OCI-LY1 (cell line): ENCODE results near the gene RAB40B.

Source experiments
- H2AFZ ChIP-seq: fragments of 200-600 bp; sonication (generic), shearing (Covaris generic); 2 replicates; pipeline ENCODE4 v1.6.0; 2014; ENCODE audit warnings: antibody characterized with exemption, mild to moderate bottlenecking, low read length
- H3F3A ChIP-seq: fragments of 200-600 bp; sonication (generic), shearing (Covaris generic); 2 replicates; pipeline ENCODE4 v1.6.0; 2014; ENCODE audit warnings: mild to moderate bottlenecking, antibody characterized with exemption, low read length, moderate library complexity; ENCODE audit not compliant: insufficient read depth
- H3K27ac ChIP-seq: fragments of 200-600 bp; sonication (generic); 2 replicates; pipeline ENCODE4 v1.5.1; 2014; ENCODE audit warnings: low read length, mixed run types, mild to moderate bottlenecking, low read depth; ENCODE audit not compliant: poor library complexity, severe bottlenecking
- H3K27me3 ChIP-seq: fragments of 200-600 bp; sonication (generic); 2 replicates; pipeline ENCODE4 v1.6.0; 2014; ENCODE audit warnings: antibody characterized with exemption, mild to moderate bottlenecking, low read length, moderate library complexity; ENCODE audit not compliant: insufficient read depth
- H3K36me3 ChIP-seq: fragments of 200-600 bp; sonication (generic); 2 replicates; pipeline ENCODE4 v1.6.1; 2014; ENCODE audit warnings: mild to moderate bottlenecking, antibody characterized with exemption, low read length, moderate library complexity, mixed read lengths; ENCODE audit not compliant: insufficient read depth
- H3K4me1 ChIP-seq: fragments of 200-600 bp; sonication (generic); 2 replicates; pipeline ENCODE4 v1.5.1; 2014; ENCODE audit warnings: mild to moderate bottlenecking, low read length, moderate library complexity; ENCODE audit not compliant: insufficient read depth, severe bottlenecking
- H3K4me2 ChIP-seq: fragments of 200-600 bp; sonication (generic), shearing (Covaris generic); 2 replicates; pipeline ENCODE4 v1.6.1; 2014; ENCODE audit warnings: low read length
- H3K4me3 ChIP-seq: fragments of 200-600 bp; sonication (generic); 2 replicates; pipeline ENCODE4 v1.5.1; 2014; ENCODE audit warnings: low read length, low read depth, mild to moderate bottlenecking, mixed read lengths; ENCODE audit not compliant: poor library complexity, severe bottlenecking
- H3K79me2 ChIP-seq: fragments of 200-600 bp; shearing (Covaris generic); 2 replicates; pipeline ENCODE4 v1.6.1; 2016; ENCODE audit warnings: mixed run types, low read length, mixed read lengths; ENCODE audit not compliant: insufficient read depth
- H3K9ac ChIP-seq: fragments of 200-600 bp; sonication (generic), shearing (Covaris generic); 2 replicates; pipeline ENCODE4 v1.6.1; 2014; ENCODE audit warnings: mild to moderate bottlenecking, low read length, mixed read lengths
- H3K9me2 ChIP-seq: fragments of 200-600 bp; sonication (generic), shearing (Covaris generic); 2 replicates; pipeline ENCODE4 v1.6.1; 2014; ENCODE audit warnings: low read depth, mild to moderate bottlenecking, low read length, mixed read lengths
- H3K9me3 ChIP-seq: fragments of 200-600 bp; shearing (Covaris generic); 2 replicates; pipeline ENCODE4 v1.6.1; 2014; ENCODE audit warnings: low read length, mixed read lengths
- H4K20me1 ChIP-seq: fragments of 200-600 bp; sonication (generic), shearing (Covaris generic); 2 replicates; pipeline ENCODE4 v1.6.0; 2016; ENCODE audit warnings: mild to moderate bottlenecking, low read length; ENCODE audit not compliant: insufficient read depth
- EZH2 ChIP-seq: fragments of 200-600 bp; sonication (generic), shearing (Covaris generic); IDR thresholded peaks from 2 replicates; pipeline ENCODE4 v1.8.0; 2017; ENCODE audit warnings: borderline replicate concordance, mixed run types, mild to moderate bottlenecking, antibody characterized with exemption, low read length, moderate library complexity, mixed read lengths
- TF ChIP-seq, protein P1 (sequence below): fragments of 200-600 bp; sonication (generic), shearing (Covaris generic); IDR thresholded peaks from 2 replicates; pipeline ENCODE4 v1.5.1; 2017; ENCODE audit warnings: mild to moderate bottlenecking, antibody characterized with exemption, low read length, moderate library complexity, mixed read lengths

RAB40B gene

DNA sequence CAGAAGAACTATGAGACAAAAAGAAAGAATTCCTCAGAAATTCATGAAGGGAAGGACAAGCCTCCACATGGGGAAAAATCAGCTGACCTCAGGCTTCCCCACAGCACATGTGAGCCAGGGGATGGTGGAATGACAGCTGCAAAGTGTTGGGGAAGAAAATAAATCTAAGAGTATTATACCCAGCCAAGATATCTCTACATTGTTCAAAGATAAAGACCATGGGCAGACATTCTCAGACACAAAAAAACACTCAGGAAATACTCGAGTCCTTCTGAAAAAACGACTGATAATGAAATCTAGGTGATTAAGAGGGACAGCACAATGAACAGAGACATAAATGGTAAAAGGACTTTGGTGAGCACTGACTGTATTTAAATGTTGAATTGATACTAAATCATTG, 3.9 kb downstream of the RAB40B start:
- no peak for TF ChIP-seq EZH2
- TF ChIP-seq, protein P1, sequence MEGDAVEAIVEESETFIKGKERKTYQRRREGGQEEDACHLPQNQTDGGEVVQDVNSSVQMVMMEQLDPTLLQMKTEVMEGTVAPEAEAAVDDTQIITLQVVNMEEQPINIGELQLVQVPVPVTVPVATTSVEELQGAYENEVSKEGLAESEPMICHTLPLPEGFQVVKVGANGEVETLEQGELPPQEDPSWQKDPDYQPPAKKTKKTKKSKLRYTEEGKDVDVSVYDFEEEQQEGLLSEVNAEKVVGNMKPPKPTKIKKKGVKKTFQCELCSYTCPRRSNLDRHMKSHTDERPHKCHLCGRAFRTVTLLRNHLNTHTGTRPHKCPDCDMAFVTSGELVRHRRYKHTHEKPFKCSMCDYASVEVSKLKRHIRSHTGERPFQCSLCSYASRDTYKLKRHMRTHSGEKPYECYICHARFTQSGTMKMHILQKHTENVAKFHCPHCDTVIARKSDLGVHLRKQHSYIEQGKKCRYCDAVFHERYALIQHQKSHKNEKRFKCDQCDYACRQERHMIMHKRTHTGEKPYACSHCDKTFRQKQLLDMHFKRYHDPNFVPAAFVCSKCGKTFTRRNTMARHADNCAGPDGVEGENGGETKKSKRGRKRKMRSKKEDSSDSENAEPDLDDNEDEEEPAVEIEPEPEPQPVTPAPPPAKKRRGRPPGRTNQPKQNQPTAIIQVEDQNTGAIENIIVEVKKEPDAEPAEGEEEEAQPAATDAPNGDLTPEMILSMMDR, result no peak
- no peak overlapping the region for H2AFZ ChIP-seq
- no peaks in the 10 kb centered on the region for H3K79me2 ChIP-seq
- H3K9ac ChIP-seq, result no peak overlapping the region
- H3K9me3 ChIP-seq, result peaks cover 16% of the 10 kb centered on the region
- H3K27me3 ChIP-seq, result peaks cover 3% of the 10 kb centered on the region; the same call in 1 of the 2 replicates
- H4K20me1 ChIP-seq, result no peaks in the 10 kb centered on the region
- no peak overlapping the region for H3K27ac ChIP-seq
- no peak overlapping the region for H3K4me2 ChIP-seq
- peaks cover 9% of the 10 kb centered on the region for H3K4me1 ChIP-seq
- peaks cover 9% of the 10 kb centered on the region; the same call in 1 of the 2 replicates for H3K36me3 ChIP-seq
- no peaks in the 10 kb centered on the region for H3K9me2 ChIP-seq
- H3F3A ChIP-seq, result no peaks in the 10 kb centered on the region
- H3K4me3 ChIP-seq, result no peak overlapping the region

DNA sequence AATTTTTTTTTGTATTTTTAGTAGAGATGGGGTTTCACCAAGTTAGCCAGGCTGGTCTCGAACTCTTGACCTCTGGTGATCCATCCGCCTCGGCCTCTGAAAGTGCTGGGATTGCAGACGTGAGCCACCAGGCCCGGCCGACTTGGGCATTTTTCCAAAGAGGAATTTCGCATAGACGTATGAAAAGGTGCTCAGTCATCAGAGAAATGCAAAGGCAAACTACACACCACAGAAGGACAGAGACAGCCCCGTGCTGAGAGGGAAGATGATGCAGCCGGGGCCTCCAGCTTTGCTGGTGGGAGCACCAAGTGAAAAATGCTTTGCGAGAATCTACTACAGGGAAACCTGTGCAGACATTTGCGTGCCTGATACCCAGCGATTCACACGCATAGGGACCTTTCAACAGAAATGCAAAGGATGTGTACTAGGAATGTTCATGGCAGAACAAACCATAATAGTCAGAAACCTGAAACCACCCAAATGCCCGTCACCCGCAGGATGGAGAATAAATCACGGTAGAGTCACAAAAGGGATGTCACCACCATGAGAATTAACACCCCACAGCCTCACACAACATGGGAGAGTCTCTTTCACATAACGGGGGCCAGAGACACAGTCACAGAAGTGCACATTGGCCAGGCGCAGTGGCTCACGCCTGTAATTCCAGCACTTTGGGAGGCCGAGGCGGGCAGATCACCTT, 5.2 kb downstream of the RAB40B start:
- Histone ChIP-seq H3K36me3 (peaks cover 9% of the 10 kb centered on the region; the same call in 1 of the 2 replicates), H3K9ac (no peak overlapping the region), H3K4me1 (peaks cover 5% of the 10 kb centered on the region), H3K4me2 (no peak overlapping the region), H2AFZ (no peak overlapping the region), H3K27me3 (peaks cover 9% of the 10 kb centered on the region), H3K79me2 (no peaks in the 10 kb centered on the region), H4K20me1 (no peaks in the 10 kb centered on the region), H3K4me3 (no peak overlapping the region), H3K9me2 (no peaks in the 10 kb centered on the region), H3F3A (no peaks in the 10 kb centered on the region), H3K9me3 (peaks cover 16% of the 10 kb centered on the region), H3K27ac (no peak overlapping the region)
- TF ChIP-seq, protein P1, result no peak
- TF ChIP-seq EZH2, result no peak

DNA sequence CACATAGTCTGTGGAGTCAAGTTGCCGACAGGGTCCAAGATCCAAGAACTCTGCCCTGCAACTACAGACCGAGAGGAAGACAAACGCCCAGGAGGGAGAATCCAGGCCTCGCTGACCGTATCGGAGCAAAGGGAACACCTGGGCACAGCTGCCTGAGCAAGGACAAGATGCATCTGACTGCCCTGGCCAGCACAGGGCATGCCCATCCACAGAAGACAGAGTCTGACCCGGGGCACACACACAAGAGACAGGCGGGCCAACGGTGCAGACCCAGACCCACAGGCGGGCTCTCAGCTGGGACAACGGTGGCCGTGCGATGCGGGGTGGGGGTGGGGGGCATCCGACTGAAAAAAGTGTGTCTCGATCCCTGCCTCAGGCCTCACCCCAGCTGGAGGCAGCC, 6.2 kb downstream of the RAB40B start:
- TF ChIP-seq EZH2, result no peak
- TF ChIP-seq, protein P1, result no peak
- Histone ChIP-seq H3K4me2 (no peak overlapping the region), H3F3A (no peaks in the 10 kb centered on the region), H3K79me2 (no peaks in the 10 kb centered on the region), H3K4me1 (no peaks in the 10 kb centered on the region), H3K4me3 (no peak overlapping the region), H2AFZ (no peak overlapping the region), H3K36me3 (peaks cover 9% of the 10 kb centered on the region; the same call in 1 of the 2 replicates), H3K9ac (no peak overlapping the region), H3K9me3 (peaks cover 16% of the 10 kb centered on the region), H4K20me1 (no peaks in the 10 kb centered on the region), H3K9me2 (no peaks in the 10 kb centered on the region), H3K27ac (no peak overlapping the region), H3K27me3 (peaks cover 9% of the 10 kb centered on the region)
